ENCODE measurements around the gene FOXI1.

DNA sequence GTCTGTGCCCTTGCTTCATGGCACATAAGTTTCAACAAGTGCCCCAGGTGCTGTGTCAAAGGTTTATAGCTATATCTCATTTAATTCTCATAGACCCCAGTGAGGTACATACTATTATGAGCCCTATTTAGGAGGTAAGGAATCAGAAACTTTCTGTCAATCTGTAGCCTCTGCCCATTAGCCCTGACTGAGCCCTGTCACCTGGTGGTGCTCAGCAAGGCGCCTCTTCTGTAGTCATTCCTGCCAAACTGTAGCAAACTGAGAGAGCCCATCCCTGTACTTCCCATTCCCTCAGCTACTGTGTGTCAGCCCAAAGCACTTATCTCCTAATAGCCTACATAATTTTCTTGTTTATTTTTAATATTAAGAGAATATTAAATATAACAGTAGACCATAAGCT lies 46.5 kb upstream of the FOXI1 start:
- TF ChIP-seq NR3C1 (CRISPR knock-in tag; IDR thresholded peaks at IDR 0.05) = no peak
- TF ChIP-seq ZNF749 (CRISPR knock-in tag; IDR thresholded peaks at IDR 0.05; ENCODE audit: borderline replicate concordance) = no peak
- TF ChIP-seq, protein P1, sequence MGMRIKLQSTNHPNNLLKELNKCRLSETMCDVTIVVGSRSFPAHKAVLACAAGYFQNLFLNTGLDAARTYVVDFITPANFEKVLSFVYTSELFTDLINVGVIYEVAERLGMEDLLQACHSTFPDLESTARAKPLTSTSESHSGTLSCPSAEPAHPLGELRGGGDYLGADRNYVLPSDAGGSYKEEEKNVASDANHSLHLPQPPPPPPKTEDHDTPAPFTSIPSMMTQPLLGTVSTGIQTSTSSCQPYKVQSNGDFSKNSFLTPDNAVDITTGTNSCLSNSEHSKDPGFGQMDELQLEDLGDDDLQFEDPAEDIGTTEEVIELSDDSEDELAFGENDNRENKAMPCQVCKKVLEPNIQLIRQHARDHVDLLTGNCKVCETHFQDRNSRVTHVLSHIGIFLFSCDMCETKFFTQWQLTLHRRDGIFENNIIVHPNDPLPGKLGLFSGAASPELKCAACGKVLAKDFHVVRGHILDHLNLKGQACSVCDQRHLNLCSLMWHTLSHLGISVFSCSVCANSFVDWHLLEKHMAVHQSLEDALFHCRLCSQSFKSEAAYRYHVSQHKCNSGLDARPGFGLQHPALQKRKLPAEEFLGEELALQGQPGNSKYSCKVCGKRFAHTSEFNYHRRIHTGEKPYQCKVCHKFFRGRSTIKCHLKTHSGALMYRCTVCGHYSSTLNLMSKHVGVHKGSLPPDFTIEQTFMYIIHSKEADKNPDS (CRISPR knock-in tag; IDR thresholded peaks at IDR 0.05) = no peak
- TF ChIP-seq HDAC2 (CRISPR knock-in tag; IDR thresholded peaks at IDR 0.05) = no peak
- no peak for TF ChIP-seq ZNF335 (CRISPR knock-in tag; IDR thresholded peaks at IDR 0.05)
- TF ChIP-seq POLR2A (IDR thresholded peaks at IDR 0.05; ENCODE audit: insufficient read depth in 1 of 2, low read depth in 2 of 2, low read length in 2 of 2) = no peak
- TF ChIP-seq, protein P2, sequence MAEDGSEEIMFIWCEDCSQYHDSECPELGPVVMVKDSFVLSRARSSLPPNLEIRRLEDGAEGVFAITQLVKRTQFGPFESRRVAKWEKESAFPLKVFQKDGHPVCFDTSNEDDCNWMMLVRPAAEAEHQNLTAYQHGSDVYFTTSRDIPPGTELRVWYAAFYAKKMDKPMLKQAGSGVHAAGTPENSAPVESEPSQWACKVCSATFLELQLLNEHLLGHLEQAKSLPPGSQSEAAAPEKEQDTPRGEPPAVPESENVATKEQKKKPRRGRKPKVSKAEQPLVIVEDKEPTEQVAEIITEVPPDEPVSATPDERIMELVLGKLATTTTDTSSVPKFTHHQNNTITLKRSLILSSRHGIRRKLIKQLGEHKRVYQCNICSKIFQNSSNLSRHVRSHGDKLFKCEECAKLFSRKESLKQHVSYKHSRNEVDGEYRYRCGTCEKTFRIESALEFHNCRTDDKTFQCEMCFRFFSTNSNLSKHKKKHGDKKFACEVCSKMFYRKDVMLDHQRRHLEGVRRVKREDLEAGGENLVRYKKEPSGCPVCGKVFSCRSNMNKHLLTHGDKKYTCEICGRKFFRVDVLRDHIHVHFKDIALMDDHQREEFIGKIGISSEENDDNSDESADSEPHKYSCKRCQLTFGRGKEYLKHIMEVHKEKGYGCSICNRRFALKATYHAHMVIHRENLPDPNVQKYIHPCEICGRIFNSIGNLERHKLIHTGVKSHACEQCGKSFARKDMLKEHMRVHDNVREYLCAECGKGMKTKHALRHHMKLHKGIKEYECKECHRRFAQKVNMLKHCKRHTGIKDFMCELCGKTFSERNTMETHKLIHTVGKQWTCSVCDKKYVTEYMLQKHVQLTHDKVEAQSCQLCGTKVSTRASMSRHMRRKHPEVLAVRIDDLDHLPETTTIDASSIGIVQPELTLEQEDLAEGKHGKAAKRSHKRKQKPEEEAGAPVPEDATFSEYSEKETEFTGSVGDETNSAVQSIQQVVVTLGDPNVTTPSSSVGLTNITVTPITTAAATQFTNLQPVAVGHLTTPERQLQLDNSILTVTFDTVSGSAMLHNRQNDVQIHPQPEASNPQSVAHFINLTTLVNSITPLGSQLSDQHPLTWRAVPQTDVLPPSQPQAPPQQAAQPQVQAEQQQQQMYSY (CRISPR knock-in tag; IDR thresholded peaks at IDR 0.05) = no peak
- no peak for TF ChIP-seq NFYB (CRISPR knock-in tag; IDR thresholded peaks at IDR 0.05)
- TF ChIP-seq, protein P3, sequence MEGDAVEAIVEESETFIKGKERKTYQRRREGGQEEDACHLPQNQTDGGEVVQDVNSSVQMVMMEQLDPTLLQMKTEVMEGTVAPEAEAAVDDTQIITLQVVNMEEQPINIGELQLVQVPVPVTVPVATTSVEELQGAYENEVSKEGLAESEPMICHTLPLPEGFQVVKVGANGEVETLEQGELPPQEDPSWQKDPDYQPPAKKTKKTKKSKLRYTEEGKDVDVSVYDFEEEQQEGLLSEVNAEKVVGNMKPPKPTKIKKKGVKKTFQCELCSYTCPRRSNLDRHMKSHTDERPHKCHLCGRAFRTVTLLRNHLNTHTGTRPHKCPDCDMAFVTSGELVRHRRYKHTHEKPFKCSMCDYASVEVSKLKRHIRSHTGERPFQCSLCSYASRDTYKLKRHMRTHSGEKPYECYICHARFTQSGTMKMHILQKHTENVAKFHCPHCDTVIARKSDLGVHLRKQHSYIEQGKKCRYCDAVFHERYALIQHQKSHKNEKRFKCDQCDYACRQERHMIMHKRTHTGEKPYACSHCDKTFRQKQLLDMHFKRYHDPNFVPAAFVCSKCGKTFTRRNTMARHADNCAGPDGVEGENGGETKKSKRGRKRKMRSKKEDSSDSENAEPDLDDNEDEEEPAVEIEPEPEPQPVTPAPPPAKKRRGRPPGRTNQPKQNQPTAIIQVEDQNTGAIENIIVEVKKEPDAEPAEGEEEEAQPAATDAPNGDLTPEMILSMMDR (CRISPR knock-in tag; IDR thresholded peaks at IDR 0.05) = no peak

All from HepG2 (cell line).